EH (cell line): ENCODE measurements around the gene CACFD1.

Experiments used
- DNase-seq: peaks from one replicate; pipeline ENCODE4 v3.0.0-alpha.2; 2015; ENCODE audit warnings: low read depth

Gene CACFD1

GRCh38 chr9:133499892-133500270 lies 40.1 kb downstream of the CACFD1 start:
- DNase-seq, result no peak

GRCh38 chr9:133502112-133502511 lies 42.3 kb downstream of the CACFD1 start:
- DNase-seq, result no peak

- DNase-seq, result peak; percentile 28
Measured at GRCh38 chr9:133505186-133505830, 45.5 kb downstream of the CACFD1 start.

GRCh38 chr9:133505901-133506652 lies 46.3 kb downstream of the CACFD1 start:
- peak; percentile 10 for DNase-seq

- peak; percentile 85 for DNase-seq
Measured at GRCh38 chr9:133506653-133507038, 46.9 kb downstream of the CACFD1 start.

GRCh38 chr9:133507246-133507965 lies 47.6 kb downstream of the CACFD1 start:
- DNase-seq, result no peak

GRCh38 chr9:133508046-133508445 lies 48.3 kb downstream of the CACFD1 start:
- no peak for DNase-seq

- DNase-seq, result peak; percentile 58
Measured at GRCh38 chr9:133509179-133510083, 49.7 kb downstream of the CACFD1 start.

- DNase-seq, result no peak
Measured at GRCh38 chr9:133510926-133511505, 51.2 kb downstream of the CACFD1 start.

- no peak for DNase-seq
Measured at GRCh38 chr9:133511607-133512006, 51.8 kb downstream of the CACFD1 start.

- no peak for DNase-seq
Measured at GRCh38 chr9:133512253-133513213, 52.8 kb downstream of the CACFD1 start.

- DNase-seq, result no peak
Measured at GRCh38 chr9:133513214-133514100, 53.7 kb downstream of the CACFD1 start.

GRCh38 chr9:133514460-133515239 lies 54.9 kb downstream of the CACFD1 start:
- DNase-seq, result no peak

GRCh38 chr9:133515240-133515610 lies 55.4 kb downstream of the CACFD1 start:
- DNase-seq, result no peak

- no peak for DNase-seq
Measured at GRCh38 chr9:133515615-133516255, 56.0 kb downstream of the CACFD1 start.

GRCh38 chr9:133516256-133516960 lies 56.6 kb downstream of the CACFD1 start:
- no peak for DNase-seq

- no peak for DNase-seq
Measured at GRCh38 chr9:133516961-133517350, 57.2 kb downstream of the CACFD1 start.

- DNase-seq, result no peak
Measured at GRCh38 chr9:133517711-133518110, 57.9 kb downstream of the CACFD1 start.
